Epithelial cell of proximal tubule (primary cell): ENCODE measurements around the gene DTNB. TPM values are rescaled to one million over a fixed set of nuclear protein-coding genes. Genes with fewer than 3 reads are reported as not detected.
"Not testable (repeated sequence)": the region's sequence is repeated elsewhere in the genome, so short reads cannot be mapped to it uniquely, and the experiment has no call there.

Experiments used
- DNase-seq: peaks from one replicate; pipeline ENCODE4 v3.0.0-alpha.2; 2011; ENCODE audit warnings: low read depth
- H3K4me3 ChIP-seq: 2 replicates; pipeline ENCODE4 v1.5.1; 2011; ENCODE audit warnings: low read depth, mild to moderate bottlenecking, low read length
- CTCF ChIP-seq: conservative IDR thresholded peaks from 2 replicates; pipeline ENCODE4 v1.5.1; 2012; ENCODE audit warnings: low read depth, mild to moderate bottlenecking, low read length
- total RNA-seq: library from RNA; depleted of rRNA; stranded (reverse); fragments of >200 nt; gene quantifications from 2 replicates; pipeline ENCODE4 v1.2.3, GENCODE V29; 2015

DTNB gene
- total RNA-seq, 1 donor from 2014 or later, result 4.8 TPM

- no peak for TF ChIP-seq CTCF
- no peak for DNase-seq
- no peak overlapping the region for H3K4me3 ChIP-seq
Measured at GRCh38 chr2:25709349-25709748, 36.0 kb upstream of the DTNB start.

- no peak for TF ChIP-seq CTCF
- H3K4me3 ChIP-seq, result no peak overlapping the region
- DNase-seq, result no peak
Measured at GRCh38 chr2:25707927-25708590, 34.7 kb upstream of the DTNB start.

- H3K4me3 ChIP-seq, DNase-seq: not testable (repeated sequence)
Measured at GRCh38 chr2:25705575-25705974, 32.2 kb upstream of the DTNB start.

- no peak for TF ChIP-seq CTCF
- no peak for DNase-seq
- no peak overlapping the region for H3K4me3 ChIP-seq
Measured at GRCh38 chr2:25701801-25702200, 28.4 kb upstream of the DTNB start.

- H3K4me3 ChIP-seq, result no peak overlapping the region
- TF ChIP-seq CTCF, result peak; percentile 77
- DNase-seq, result no peak
Measured at GRCh38 chr2:25700221-25700660, 26.9 kb upstream of the DTNB start.

- DNase-seq, result no peak
- no peak overlapping the region for H3K4me3 ChIP-seq
- TF ChIP-seq CTCF, result no peak
Measured at GRCh38 chr2:25699216-25699615, 25.8 kb upstream of the DTNB start.

GRCh38 chr2:25698752-25699151, 25.4 kb upstream of the DTNB start:
- no peak for TF ChIP-seq CTCF
- DNase-seq, result no peak
- H3K4me3 ChIP-seq, result no peak overlapping the region
